GM19455 (cell line): Measurements from ENCODE around the gene OR1E2.
"Not testable (repeated sequence)": the region's sequence is repeated elsewhere in the genome, so short reads cannot be mapped to it uniquely, and the experiment has no call there.

ENCODE experiments used
- ATAC-seq: cut with Tn5 transposase; IDR thresholded peaks from one replicate; pipeline ENCODE4 v1.9.1; 2021; ENCODE audit not compliant: unreplicated experiment

OR1E2 gene

GRCh38 chr17:3398310-3398709 is 35.3 kb downstream of the OR1E2 start, which contains the start of gene OR1E1:
Gene OR1E1, minus strand, starts transcription at chr17:3398410. Its CDS starts 0 bp downstream, at chr17:3398410.
- ATAC-seq: no peak

- not testable (repeated sequence) for ATAC-seq
These were observed 35.8 kb downstream of the OR1E2 start for GRCh38 chr17:3397801-3398200.

GRCh38 chr17:3389791-3390190 is 43.9 kb downstream of the OR1E2 start:
- no peak for ATAC-seq

- no peak for ATAC-seq
These were observed 47.5 kb downstream of the OR1E2 start, which contains the start of gene OR3A2 for GRCh38 chr17:3385869-3386816. Gene OR3A2, minus strand, starts transcription at chr17:3386308.
